ENCODE measurements around the gene CARM1. TPM values are rescaled to one million over a fixed set of nuclear protein-coding genes. Genes with fewer than 3 reads are reported as not detected.

CARM1 gene
- polyA plus RNA-seq (2013, experiment 1 of 2), result 83.5 TPM
- polyA plus RNA-seq (2013, experiment 2 of 2), result 82.1 TPM

DNA sequence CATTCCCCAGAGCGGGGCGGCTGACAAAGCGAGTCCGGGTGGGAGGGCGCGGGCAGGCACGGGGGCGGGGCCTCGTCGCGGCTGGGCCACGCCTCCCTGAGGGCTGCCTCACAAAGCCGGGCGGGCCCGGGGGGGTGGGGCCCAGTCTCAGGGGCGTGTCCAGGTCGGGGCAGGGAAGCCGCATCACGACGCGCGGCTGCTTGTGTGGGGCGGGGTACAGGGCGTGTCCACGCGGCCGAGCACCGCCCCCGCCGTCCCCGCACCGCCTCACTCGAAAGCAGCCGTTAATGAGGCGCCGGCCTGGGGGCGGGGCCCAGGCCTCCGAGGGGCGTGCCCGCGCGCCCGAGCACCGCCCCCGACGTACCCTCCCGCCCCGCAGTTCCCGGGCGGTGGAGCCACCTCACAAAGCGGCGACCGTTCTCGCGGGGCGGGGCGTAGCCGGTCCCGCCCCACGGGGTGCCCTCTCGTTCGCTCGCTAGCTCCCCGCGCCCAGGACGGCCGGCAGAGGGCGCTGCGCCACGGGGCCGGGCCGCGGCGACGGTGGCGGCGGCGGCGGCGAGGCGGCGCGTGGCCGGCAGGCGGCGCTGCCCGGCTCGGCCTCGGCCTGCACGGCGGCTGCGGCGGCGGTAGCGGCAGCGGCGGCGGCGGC is at the start of gene CARM1:
Gene CARM1, plus strand, starts transcription at position 599 of the 649 bp plus-strand sequence. CDS start 150 bp downstream, outside the sequence.
- Histone ChIP-seq H3K79me1 (replicated peaks; ENCODE audit: low read length, poor library complexity, severe bottlenecking) (peaks cover 6% of the 10 kb centered on the region), H2BK120ac (ENCODE audit: low read depth, low read length) (peak within 1 kb of the TSS; percentile 91)
- under 1% methylated on average over 33 of the region's 99 CpGs for WGBS

DNA sequence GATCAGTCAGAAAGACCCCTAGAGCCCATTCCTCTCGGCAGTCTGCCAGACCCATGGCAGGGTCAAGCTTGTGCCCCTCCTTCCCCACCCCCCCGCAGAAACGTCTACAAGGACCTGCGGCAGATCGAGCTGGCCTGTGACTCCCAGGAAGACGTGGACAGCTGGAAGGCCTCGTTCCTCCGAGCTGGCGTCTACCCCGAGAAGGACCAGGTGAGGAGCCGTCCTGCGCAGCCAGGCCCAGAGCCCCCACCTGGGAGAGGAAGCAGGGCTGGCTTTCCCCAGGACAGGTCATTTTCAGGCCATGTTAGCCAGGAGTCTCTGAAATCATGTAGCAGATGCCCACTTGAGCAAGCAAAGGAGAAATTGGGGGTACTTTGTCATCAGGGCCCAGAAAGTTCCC is 47.7 kb upstream of the CARM1 start:
- no peak overlapping the region for H2BK5ac ChIP-seq (ENCODE audit: low read depth, low read length, poor library complexity, severe bottlenecking)
- no peak overlapping the region for H3K4me2 ChIP-seq (ENCODE audit: low read length, poor library complexity, severe bottlenecking)
- H2BK120ac ChIP-seq (ENCODE audit: low read depth, low read length), result no peak overlapping the region
- peaks cover 57 to 80% of the 10 kb centered on the region in 2 experiments for H3K36me3 ChIP-seq (ENCODE audit: control insufficient read depth in 1 of 2, insufficient read depth in 2 of 2, low read depth in 1 of 2, low read length in 2 of 2)
- no peak overlapping the region for H3K27ac ChIP-seq (ENCODE audit: low read length, poor library complexity, severe bottlenecking)
- WGBS, result 97% methylated on average over 12 of the region's 12 CpGs
- no peak overlapping the region for H3K18ac ChIP-seq (ENCODE audit: low read depth in 1 of 2, low read length in 2 of 2)
- no peak overlapping the region for H2BK12ac ChIP-seq (ENCODE audit: low read length in 2 of 2)
- H3K27me3 ChIP-seq (ENCODE audit: control insufficient read depth in 1 of 2, insufficient read depth in 1 of 2, low read length in 2 of 2), result no peaks in the 10 kb centered on the region
- no peak overlapping the region for H3K14ac ChIP-seq (ENCODE audit: low read length in 2 of 2)
- H3K9ac ChIP-seq (ENCODE audit: low read length), result no peak overlapping the region
- H3K9me3 ChIP-seq (ENCODE audit: control insufficient read depth, low read length), result no peaks in the 10 kb centered on the region
- H3K4me3 ChIP-seq (ENCODE audit: insufficient read depth in 1 of 2, low read depth in 1 of 2, low read length in 2 of 2), result no peak overlapping the region
- no peak overlapping the region for H4K91ac ChIP-seq (ENCODE audit: low read length)
- no peak overlapping the region for H2AK5ac ChIP-seq (ENCODE audit: low read length, severe bottlenecking)
- H3K79me1 ChIP-seq (replicated peaks; ENCODE audit: low read length, poor library complexity, severe bottlenecking), result peaks cover 4% of the 10 kb centered on the region
- no peak overlapping the region for H2AFZ ChIP-seq (ENCODE audit: low read depth, low read length)
- no peak for DNase-seq
- H2BK15ac ChIP-seq (ENCODE audit: low read depth, poor library complexity, severe bottlenecking), result no peak overlapping the region
- no peaks in the 10 kb centered on the region for H3K4me1 ChIP-seq (ENCODE audit: control insufficient read depth, insufficient read depth, low read depth, low read length)
- no peak overlapping the region for H4K8ac ChIP-seq (ENCODE audit: low read length)
- H3K23ac ChIP-seq (ENCODE audit: low read length in 2 of 2), result no peak overlapping the region
- H3K4ac ChIP-seq (ENCODE audit: low read depth in 1 of 2, low read length in 2 of 2), result no peak overlapping the region

More for the DNA sequence above, at the start of gene CARM1:
- Histone ChIP-seq H3K9me3 (ENCODE audit: control insufficient read depth, low read length) (no peaks in the 10 kb centered on the region), H3K4me2 (ENCODE audit: low read length, poor library complexity, severe bottlenecking) (peak within 1 kb of the TSS; percentile 95), H3K4ac (ENCODE audit: low read depth in 1 of 2, low read length in 2 of 2) (peak within 1 kb of the TSS; percentile 47 to 98), H3K27ac (ENCODE audit: low read length, poor library complexity, severe bottlenecking) (peak within 1 kb of the TSS; percentile 77), H3K27me3 (ENCODE audit: control insufficient read depth in 1 of 2, insufficient read depth in 1 of 2, low read length in 2 of 2) (no peaks in the 10 kb centered on the region), H2AFZ (ENCODE audit: low read depth, low read length) (peak within 1 kb of the TSS; percentile 90), H2BK5ac (ENCODE audit: low read depth, low read length, poor library complexity, severe bottlenecking) (peak within 1 kb of the TSS; percentile 80), H2BK12ac (ENCODE audit: low read length in 2 of 2) (peak within 1 kb of the TSS; percentile 52 to 83), H2BK15ac (ENCODE audit: low read depth, poor library complexity, severe bottlenecking) (peak within 1 kb of the TSS; percentile 89), H3K14ac (ENCODE audit: low read length in 2 of 2) (peak within 1 kb of the TSS in 1 of 2 experiments; percentile 100), H3K36me3 (ENCODE audit: control insufficient read depth in 1 of 2, insufficient read depth in 2 of 2, low read depth in 1 of 2, low read length in 2 of 2) (no peaks in the 10 kb centered on the region), H3K23ac (ENCODE audit: low read length in 2 of 2) (peak within 1 kb of the TSS in 1 of 2 experiments; percentile 96), H3K18ac (ENCODE audit: low read depth in 1 of 2, low read length in 2 of 2) (peak within 1 kb of the TSS; percentile 93 to 100), H3K4me1 (ENCODE audit: control insufficient read depth, insufficient read depth, low read depth, low read length) (peaks cover 7% of the 10 kb centered on the region), H3K9ac (ENCODE audit: low read length) (peak within 1 kb of the TSS; percentile 90), H4K91ac (ENCODE audit: low read length) (peak within 1 kb of the TSS; percentile 90), H3K4me3 (ENCODE audit: insufficient read depth in 1 of 2, low read depth in 1 of 2, low read length in 2 of 2) (peak within 1 kb of the TSS; percentile 86 to 97), H2AK5ac (ENCODE audit: low read length, severe bottlenecking) (no peak within 1 kb of the TSS), H4K8ac (ENCODE audit: low read length) (peak within 1 kb of the TSS; percentile 99)
- DNase-seq, result peak; percentile 96

DNA sequence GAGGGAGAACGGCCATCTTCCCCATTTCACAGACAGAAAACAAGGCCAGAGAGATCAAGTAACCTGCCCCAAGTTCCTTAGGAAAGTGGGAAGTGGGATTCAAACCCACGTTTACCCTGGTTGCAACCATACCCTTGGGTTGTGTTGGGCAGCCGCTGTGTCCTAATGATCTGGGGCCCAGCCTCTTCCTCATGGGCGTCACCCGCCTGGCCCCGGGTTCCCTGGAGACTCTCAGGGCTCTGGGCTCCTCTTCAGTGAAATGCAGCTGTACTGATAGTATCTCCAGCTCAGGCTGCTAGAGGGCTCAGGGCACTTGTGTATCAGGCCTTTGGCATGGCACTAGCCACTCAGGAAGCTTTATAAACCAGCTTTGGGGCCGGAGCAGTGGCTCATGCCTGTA is 45.1 kb upstream of the CARM1 start:
- Histone ChIP-seq H2AK5ac (ENCODE audit: low read length, severe bottlenecking) (no peak overlapping the region), H3K4ac (ENCODE audit: low read depth in 1 of 2, low read length in 2 of 2) (no peak overlapping the region), H3K23ac (ENCODE audit: low read length in 2 of 2) (no peak overlapping the region), H3K14ac (ENCODE audit: low read length in 2 of 2) (no peak overlapping the region), H3K27me3 (ENCODE audit: control insufficient read depth in 1 of 2, insufficient read depth in 1 of 2, low read length in 2 of 2) (no peaks in the 10 kb centered on the region), H3K9me3 (ENCODE audit: control insufficient read depth, low read length) (no peaks in the 10 kb centered on the region), H3K18ac (ENCODE audit: low read depth in 1 of 2, low read length in 2 of 2) (no peak overlapping the region), H2BK5ac (ENCODE audit: low read depth, low read length, poor library complexity, severe bottlenecking) (no peak overlapping the region), H3K9ac (ENCODE audit: low read length) (no peak overlapping the region), H2BK12ac (ENCODE audit: low read length in 2 of 2) (no peak overlapping the region), H2BK15ac (ENCODE audit: low read depth, poor library complexity, severe bottlenecking) (no peak overlapping the region), H3K27ac (ENCODE audit: low read length, poor library complexity, severe bottlenecking) (no peak overlapping the region), H3K4me1 (ENCODE audit: control insufficient read depth, insufficient read depth, low read depth, low read length) (no peaks in the 10 kb centered on the region), H3K4me3 (ENCODE audit: insufficient read depth in 1 of 2, low read depth in 1 of 2, low read length in 2 of 2) (no peak overlapping the region), H2AFZ (ENCODE audit: low read depth, low read length) (no peak overlapping the region), H3K36me3 (ENCODE audit: control insufficient read depth in 1 of 2, insufficient read depth in 2 of 2, low read depth in 1 of 2, low read length in 2 of 2) (peaks cover 61 to 81% of the 10 kb centered on the region in 2 experiments), H4K91ac (ENCODE audit: low read length) (no peak overlapping the region), H4K8ac (ENCODE audit: low read length) (no peak overlapping the region), H2BK120ac (ENCODE audit: low read depth, low read length) (no peak overlapping the region), H3K79me1 (replicated peaks; ENCODE audit: low read length, poor library complexity, severe bottlenecking) (peaks cover 21% of the 10 kb centered on the region), H3K4me2 (ENCODE audit: low read length, poor library complexity, severe bottlenecking) (no peak overlapping the region)
- no peak for DNase-seq
- 95% methylated on average over 7 of the region's 7 CpGs for WGBS

DNA sequence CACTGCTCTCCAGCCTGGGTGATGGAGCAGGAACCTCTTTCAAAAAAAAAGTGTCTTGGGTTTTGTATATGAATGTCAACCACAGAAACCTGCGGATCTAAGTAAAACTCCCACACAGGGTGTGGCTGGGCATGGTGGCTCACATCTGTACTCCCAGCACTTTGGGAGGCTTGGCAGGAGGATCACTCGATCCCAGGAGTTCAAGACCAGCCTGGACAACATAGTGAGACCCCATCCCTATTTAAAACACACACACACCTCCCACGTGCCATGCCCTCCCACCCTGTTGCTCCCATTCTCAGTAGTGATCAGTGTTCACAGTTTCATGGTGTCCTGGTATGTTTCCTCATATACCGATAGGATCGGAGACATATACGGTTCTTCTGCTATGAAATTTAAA is 44.5 kb upstream of the CARM1 start:
- H3K23ac ChIP-seq (ENCODE audit: low read length in 2 of 2), result no peak overlapping the region
- no peak overlapping the region for H2BK12ac ChIP-seq (ENCODE audit: low read length in 2 of 2)
- no peaks in the 10 kb centered on the region for H3K27me3 ChIP-seq (ENCODE audit: control insufficient read depth in 1 of 2, insufficient read depth in 1 of 2, low read length in 2 of 2)
- no peak overlapping the region for H3K27ac ChIP-seq (ENCODE audit: low read length, poor library complexity, severe bottlenecking)
- H3K36me3 ChIP-seq (ENCODE audit: control insufficient read depth in 1 of 2, insufficient read depth in 2 of 2, low read depth in 1 of 2, low read length in 2 of 2), result peaks cover 61 to 81% of the 10 kb centered on the region in 2 experiments
- H2AK5ac ChIP-seq (ENCODE audit: low read length, severe bottlenecking), result no peak overlapping the region
- no peak overlapping the region for H2AFZ ChIP-seq (ENCODE audit: low read depth, low read length)
- WGBS, result 91% methylated on average over 6 of the region's 6 CpGs
- no peak overlapping the region for H4K91ac ChIP-seq (ENCODE audit: low read length)
- no peak overlapping the region for H2BK15ac ChIP-seq (ENCODE audit: low read depth, poor library complexity, severe bottlenecking)
- no peaks in the 10 kb centered on the region for H3K4me1 ChIP-seq (ENCODE audit: control insufficient read depth, insufficient read depth, low read depth, low read length)
- H3K9ac ChIP-seq (ENCODE audit: low read length), result no peak overlapping the region
- H3K79me1 ChIP-seq (replicated peaks; ENCODE audit: low read length, poor library complexity, severe bottlenecking), result peaks cover 22% of the 10 kb centered on the region
- H3K4me2 ChIP-seq (ENCODE audit: low read length, poor library complexity, severe bottlenecking), result no peak overlapping the region
- H3K18ac ChIP-seq (ENCODE audit: low read depth in 1 of 2, low read length in 2 of 2), result no peak overlapping the region
- H3K4me3 ChIP-seq (ENCODE audit: insufficient read depth in 1 of 2, low read depth in 1 of 2, low read length in 2 of 2), result no peak overlapping the region
- H3K9me3 ChIP-seq (ENCODE audit: control insufficient read depth, low read length), result no peaks in the 10 kb centered on the region
- H3K14ac ChIP-seq (ENCODE audit: low read length in 2 of 2), result no peak overlapping the region
- no peak for DNase-seq
- no peak overlapping the region for H2BK5ac ChIP-seq (ENCODE audit: low read depth, low read length, poor library complexity, severe bottlenecking)
- no peak overlapping the region for H4K8ac ChIP-seq (ENCODE audit: low read length)
- no peak overlapping the region for H2BK120ac ChIP-seq (ENCODE audit: low read depth, low read length)
- H3K4ac ChIP-seq (ENCODE audit: low read depth in 1 of 2, low read length in 2 of 2), result no peak overlapping the region

Measured in mesenchymal stem cell (in vitro differentiated cells and primary cell).